SH-SY5Y (cell line): ENCODE results near the gene ATP5MC2.

Source experiments
- GATA2 ChIP-seq: IDR thresholded peaks from 2 replicates; pipeline ENCODE4 v1.6.1; 2011; ENCODE audit warnings: mild to moderate bottlenecking, low read depth, low read length
- GATA3 ChIP-seq: IDR thresholded peaks from 2 replicates; pipeline ENCODE4 v1.6.1; 2011; ENCODE audit warnings: low read depth, mild to moderate bottlenecking, low read length, moderate library complexity

The ATP5MC2 gene

GRCh38 chr12:53674977-53675700 is 744 bp downstream of the ATP5MC2 start:
- TF ChIP-seq GATA3 (no peak), GATA2 (no peak)

- TF ChIP-seq GATA2 (no peak), GATA3 (0 out of 2 replicates have a peak, but pooled peaks have one; percentile 17)
These were observed 4.9 kb downstream of the ATP5MC2 start for GRCh38 chr12:53670971-53671370.

GRCh38 chr12:53670308-53670707 is 5.6 kb downstream of the ATP5MC2 start:
- TF ChIP-seq GATA3 (no peak), GATA2 (no peak)

GRCh38 chr12:53667080-53667479 is 8.8 kb downstream of the ATP5MC2 start:
- TF ChIP-seq GATA3 (no peak), GATA2 (no peak)

- TF ChIP-seq GATA3 (no peak), GATA2 (no peak)
These were observed 10.9 kb downstream of the ATP5MC2 start for GRCh38 chr12:53664936-53665335.

- TF ChIP-seq GATA2 (no peak), GATA3 (no peak)
These were observed 11.7 kb downstream of the ATP5MC2 start for GRCh38 chr12:53664191-53664590.

GRCh38 chr12:53660041-53660440 is 15.8 kb downstream of the ATP5MC2 start:
- TF ChIP-seq GATA2 (no peak), GATA3 (no peak)

GRCh38 chr12:53659571-53659981 is 16.3 kb downstream of the ATP5MC2 start:
- TF ChIP-seq GATA3 (no peak), GATA2 (no peak)

GRCh38 chr12:53659011-53659551 is 16.8 kb downstream of the ATP5MC2 start:
- TF ChIP-seq GATA2 (no peak), GATA3 (no peak)

- TF ChIP-seq GATA3 (no peak), GATA2 (no peak)
These were observed 18.8 kb downstream of the ATP5MC2 start for GRCh38 chr12:53657041-53657440.

GRCh38 chr12:53653595-53653994 is 22.3 kb downstream of the ATP5MC2 start:
- TF ChIP-seq GATA2 (no peak), GATA3 (no peak)

- TF ChIP-seq GATA2: no peak
- TF ChIP-seq GATA3: no peak
These were observed 23.5 kb downstream of the ATP5MC2 start for GRCh38 chr12:53652366-53652765.

- TF ChIP-seq GATA3 (no peak), GATA2 (no peak)
These were observed 24.1 kb downstream of the ATP5MC2 start for GRCh38 chr12:53651737-53652136.

GRCh38 chr12:53645165-53645564 is 30.7 kb downstream of the ATP5MC2 start:
- TF ChIP-seq GATA2: no peak

GRCh38 chr12:53644133-53644532 is 31.8 kb downstream of the ATP5MC2 start:
- TF ChIP-seq GATA3 (no peak), GATA2 (no peak)
